Activated CD8-positive, alpha-beta memory T cell treated with anti-CD3 and anti-CD28 coated beads for 36 hours (primary cell): ENCODE measurements around the gene MPZL1. TPM values are rescaled to one million over a fixed set of nuclear protein-coding genes. Genes with fewer than 3 reads are reported as not detected.
"Not testable (repeated sequence)": the region's sequence is repeated elsewhere in the genome, so short reads cannot be mapped to it uniquely, and the experiment has no call there.

Source experiments
- CTCF ChIA-PET: fragments of 350-600 bp; sonication (Branson Sonifier 250); formaldehyde crosslinking; loops from one replicate; lab custom pipeline; 2021; ENCODE audit warnings: antibody characterized with exemption; lab: Charles Lee
- POLR2A ChIA-PET: fragments of 350-600 bp; sonication (Branson Sonifier 250); formaldehyde crosslinking; loops from one replicate; lab custom pipeline; 2021; ENCODE audit warnings: antibody characterized with exemption; lab: Charles Lee
- total RNA-seq, 2 experiments: library from RNA; stranded (reverse); gene quantifications; one replicate each; pipeline ENCODE4 v1.2.3, GENCODE V29; 2021

MPZL1 gene
- total RNA-seq, 2 experiments from 2014 or later, result 20.6 to 22.4 TPM

GRCh38 chr1:167789501-167789900 is 67.7 kb downstream of the MPZL1 start:
- CTCF ChIA-PET, result no interaction called here
- POLR2A ChIA-PET, result no interaction called here

GRCh38 chr1:167790117-167790516 is 68.3 kb downstream of the MPZL1 start:
- POLR2A ChIA-PET, result interaction anchor here (0.6 kb wide), 1 partner anchor 602 kb away, joined by 5 read pairs; no protein-coding TSS in a partner anchor

GRCh38 chr1:167791281-167792187 is 69.8 kb downstream of the MPZL1 start:
- ChIA-PET POLR2A (no interaction called here), CTCF (no interaction called here)

More at GRCh38 chr1:167790117-167790516, 68.3 kb downstream of the MPZL1 start:
- CTCF ChIA-PET, result interaction anchor here (0.6 kb wide), 1 partner anchor 28 kb away, joined by 3 read pairs; no protein-coding TSS in a partner anchor

- ChIA-PET POLR2A (no interaction called here), CTCF (no interaction called here)
Observed at GRCh38 chr1:167792188-167792565, 70.4 kb downstream of the MPZL1 start.

- ChIA-PET CTCF (no interaction called here), POLR2A (no interaction called here)
Observed at GRCh38 chr1:167794043-167794442, 72.3 kb downstream of the MPZL1 start.

- CTCF ChIA-PET, result no interaction called here
- POLR2A ChIA-PET, result interaction anchor here (0.6 kb wide), 1 partner anchor 80 kb away, joined by 4 read pairs; no protein-coding TSS in a partner anchor
Observed at GRCh38 chr1:167795810-167796740, 74.3 kb downstream of the MPZL1 start.

GRCh38 chr1:167797015-167797414 is 75.2 kb downstream of the MPZL1 start:
- CTCF ChIA-PET, result interaction anchor here (0.7 kb wide), 1 partner anchor 75 kb away, joined by 3 read pairs; the partner anchor contains the start of gene MPZL1
- POLR2A ChIA-PET, result interaction anchor here (0.6 kb wide), 1 partner anchor 81 kb away, joined by 4 read pairs; no protein-coding TSS in a partner anchor

GRCh38 chr1:167798952-167799351 is 77.2 kb downstream of the MPZL1 start:
- CTCF ChIA-PET, result interaction anchor here (1.3 kb wide), 1 partner anchor 85 kb away, joined by 3 read pairs; no protein-coding TSS in a partner anchor
- POLR2A ChIA-PET, result no interaction called here

GRCh38 chr1:167799747-167800146 is 78.0 kb downstream of the MPZL1 start:
- POLR2A ChIA-PET, result no interaction called here

GRCh38 chr1:167800251-167800650 is 78.5 kb downstream of the MPZL1 start:
- POLR2A ChIA-PET, result interaction anchor here (0.6 kb wide), 1 partner anchor 27 kb away, joined by 4 read pairs; no protein-coding TSS in a partner anchor
- CTCF ChIA-PET, result interaction anchor here (1.3 kb wide), 1 partner anchor 86 kb away, joined by 3 read pairs; no protein-coding TSS in a partner anchor

More at GRCh38 chr1:167799747-167800146, 78.0 kb downstream of the MPZL1 start:
- CTCF ChIA-PET, result interaction anchor here (1.3 kb wide), 1 partner anchor 86 kb away, joined by 3 read pairs; no protein-coding TSS in a partner anchor

- ChIA-PET CTCF (interaction anchor here (1.0 kb wide), 1 partner anchor 84 kb away, joined by 3 read pairs; no protein-coding TSS in a partner anchor), POLR2A (no interaction called here)
Observed at GRCh38 chr1:167802235-167802634, 80.5 kb downstream of the MPZL1 start.

GRCh38 chr1:167803358-167804207 is 81.8 kb downstream of the MPZL1 start:
- ChIA-PET POLR2A (no interaction called here), CTCF (interaction anchor here (1.0 kb wide), 1 partner anchor 86 kb away, joined by 3 read pairs; no protein-coding TSS in a partner anchor)

GRCh38 chr1:167805041-167805556 is 83.3 kb downstream of the MPZL1 start:
- CTCF ChIA-PET, result no interaction called here
- POLR2A ChIA-PET, result no interaction called here

- CTCF ChIA-PET, POLR2A ChIA-PET: not testable (repeated sequence)
Observed at GRCh38 chr1:167806235-167806634, 84.5 kb downstream of the MPZL1 start.

GRCh38 chr1:167806676-167807075 is 84.9 kb downstream of the MPZL1 start:
- CTCF ChIA-PET, POLR2A ChIA-PET: not testable (repeated sequence)

- CTCF ChIA-PET, result no interaction called here
- POLR2A ChIA-PET, result no interaction called here
Observed at GRCh38 chr1:167808104-167808503, 86.3 kb downstream of the MPZL1 start.

GRCh38 chr1:167808690-167809089 is 86.9 kb downstream of the MPZL1 start:
- CTCF ChIA-PET, result no interaction called here

GRCh38 chr1:167812972-167813371 is 91.2 kb downstream of the MPZL1 start:
- CTCF ChIA-PET, result interaction anchor here (0.9 kb wide), 1 partner anchor 12 kb away, joined by 4 read pairs; no protein-coding TSS in a partner anchor
- POLR2A ChIA-PET, result no interaction called here

More at GRCh38 chr1:167808690-167809089, 86.9 kb downstream of the MPZL1 start:
- POLR2A ChIA-PET, result no interaction called here
